ENCODE data around the gene C1orf21. TPM values are rescaled to one million over a fixed set of nuclear protein-coding genes. Genes with fewer than 3 reads are reported as not detected.

Gene C1orf21
- total and polyA plus RNA-seq, 2 donors (not counting 1 experiment from before 2014, with no cell fraction given) = under 0.01 to 0.32 TPM

GRCh38 chr1:184604152-184604900 is 217.5 kb downstream of the C1orf21 start:
- H2AFZ ChIP-seq (ENCODE audit: insufficient read depth, low read depth, low read length, poor library complexity, severe bottlenecking) = no peak overlapping the region

More at GRCh38 chr1:184604152-184604900, 217.5 kb downstream of the C1orf21 start:
- DNase-seq (no peak), ATAC-seq (ENCODE audit: low read depth) (no peak)
- no peak overlapping the region for H3K4me3 Mint-ChIP-seq
- Histone ChIP-seq H4K20me1 (ENCODE audit: control insufficient read depth, insufficient read depth, low read length, poor library complexity, severe bottlenecking) (no peaks in the 10 kb centered on the region), H3K79me2 (ENCODE audit: control insufficient read depth, insufficient read depth, low read length) (no peaks in the 10 kb centered on the region), H3K27me3 (replicated peaks in 1 of 4; ENCODE audit: control extremely low read depth in 1 of 4, control insufficient read depth in 3 of 4, insufficient read depth in 4 of 4, low read length in 3 of 4) (peaks cover 0 to 3% (median 0%) of the 10 kb centered on the region in 4 experiments), H3K9me3 (ENCODE audit: control extremely low read depth in 1 of 3, control insufficient read depth in 2 of 3, insufficient read depth in 1 of 3, low read length in 2 of 3) (no peaks in the 10 kb centered on the region), H3K4me3 (ENCODE audit: control extremely low read depth in 1 of 5, extremely low read depth in 1 of 5, insufficient read depth in 1 of 5, low read depth in 2 of 5, low read length in 4 of 5) (no peak overlapping the region), H3K27ac (ENCODE audit: low read length in 2 of 2) (no peak overlapping the region), H3K36me3 (replicated peaks in 1 of 2; ENCODE audit: control extremely low read depth in 1 of 2, control insufficient read depth in 1 of 2, extremely low read depth in 1 of 2, insufficient read depth in 2 of 2, low read length in 1 of 2) (no peaks in the 10 kb centered on the region), H3K9ac (ENCODE audit: low read length) (no peak overlapping the region), H3K4me1 (ENCODE audit: control insufficient read depth in 2 of 2, insufficient read depth in 2 of 2, low read length in 2 of 2) (no peaks in the 10 kb centered on the region), H3K4me2 (replicated peaks; ENCODE audit: low read depth, low read length, poor library complexity, severe bottlenecking) (no peak overlapping the region)
- ChIA-PET CTCF (no interaction called here), POLR2A (no interaction called here)
- TF ChIP-seq EZH2 (IDR thresholded peaks at IDR 0.05; ENCODE audit: borderline replicate concordance, insufficient read depth, low read depth, low read length, poor library complexity, severe bottlenecking) (no peak), CTCF (IDR thresholded peaks at IDR 0.05) (no peak)
- intact Hi-C loops (cut with micrococcal nuclease) = no loop called here
- no peak overlapping the region for H3K27ac Mint-ChIP-seq
- H3K9me3 Mint-ChIP-seq (ENCODE audit: insufficient read depth) = no peaks in the 10 kb centered on the region
- WGBS (ENCODE audit: insufficient coverage) = 100% methylated on average over 1 of the region's 3 CpGs
- H3K27me3 Mint-ChIP-seq = peaks cover 2% of the 10 kb centered on the region
- no peaks in the 10 kb centered on the region for H3K4me1 Mint-ChIP-seq
